IPS-18c (cell line): ENCODE results near the gene LOXL1.

ENCODE experiments used
- H3K4me3 ChIP-seq: 2 replicates; pipeline ENCODE4 v1.7.0; 2013; ENCODE audit warnings: low read depth, mild to moderate bottlenecking, low read length, moderate library complexity; ENCODE audit not compliant: insufficient read depth
- H3K9me3 ChIP-seq: one replicate; pipeline ENCODE4 v1.6.1; 2013; ENCODE audit warnings: mild to moderate bottlenecking, low read length, moderate library complexity; ENCODE audit not compliant: control insufficient read depth, insufficient read depth

Gene LOXL1

DNA sequence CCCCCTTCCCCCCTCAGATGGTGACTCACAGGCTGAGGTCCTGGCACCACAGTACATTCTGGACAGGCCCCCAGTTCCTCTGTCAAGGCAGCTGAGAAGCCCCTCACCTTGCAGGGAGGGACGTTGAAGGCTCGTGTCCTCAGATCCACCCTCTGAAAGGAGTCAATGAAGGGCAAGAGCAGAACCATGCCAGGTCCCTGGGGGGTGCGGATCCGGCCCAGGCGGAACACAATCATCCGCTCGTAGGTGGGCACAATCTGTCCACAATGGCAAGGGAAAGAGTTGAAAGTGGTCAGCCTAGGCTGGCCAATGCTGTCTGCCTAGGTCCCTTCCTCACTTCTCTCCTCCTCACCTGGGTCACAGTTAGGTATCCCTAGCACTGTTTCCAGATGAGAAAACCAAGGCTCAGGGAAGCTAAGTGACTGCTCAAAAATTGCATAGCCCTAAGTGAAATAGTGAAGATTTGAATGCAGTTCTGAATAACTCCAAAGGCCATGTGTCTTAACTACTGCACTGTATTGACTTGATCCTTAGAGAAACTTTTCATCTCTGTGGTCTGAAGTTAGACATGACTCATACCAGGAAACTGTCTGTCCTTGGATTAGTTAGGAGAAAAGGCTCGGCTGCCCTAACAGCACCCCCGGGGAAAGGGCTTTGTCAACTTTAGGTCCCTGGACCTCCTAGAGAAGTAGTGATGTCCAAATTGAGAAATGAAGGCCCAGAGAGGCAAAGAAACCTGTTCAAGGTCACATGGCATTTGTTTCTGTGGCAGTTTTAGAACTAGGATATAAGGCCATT is 62.9 kb downstream of the LOXL1 start:
- Histone ChIP-seq H3K9me3 (no peaks in the 10 kb centered on the region), H3K4me3 (no peak overlapping the region)

- H3K4me3 ChIP-seq, result no peak overlapping the region
- no peaks in the 10 kb centered on the region for H3K9me3 ChIP-seq
Measured at GRCh38 chr15:73990250-73991005, 64.2 kb downstream of the LOXL1 start.

- H3K4me3 ChIP-seq, result peak overlapping the region; percentile 81
- H3K9me3 ChIP-seq, result no peaks in the 10 kb centered on the region
Measured at GRCh38 chr15:73991260-73991659, 65.0 kb downstream of the LOXL1 start.

DNA sequence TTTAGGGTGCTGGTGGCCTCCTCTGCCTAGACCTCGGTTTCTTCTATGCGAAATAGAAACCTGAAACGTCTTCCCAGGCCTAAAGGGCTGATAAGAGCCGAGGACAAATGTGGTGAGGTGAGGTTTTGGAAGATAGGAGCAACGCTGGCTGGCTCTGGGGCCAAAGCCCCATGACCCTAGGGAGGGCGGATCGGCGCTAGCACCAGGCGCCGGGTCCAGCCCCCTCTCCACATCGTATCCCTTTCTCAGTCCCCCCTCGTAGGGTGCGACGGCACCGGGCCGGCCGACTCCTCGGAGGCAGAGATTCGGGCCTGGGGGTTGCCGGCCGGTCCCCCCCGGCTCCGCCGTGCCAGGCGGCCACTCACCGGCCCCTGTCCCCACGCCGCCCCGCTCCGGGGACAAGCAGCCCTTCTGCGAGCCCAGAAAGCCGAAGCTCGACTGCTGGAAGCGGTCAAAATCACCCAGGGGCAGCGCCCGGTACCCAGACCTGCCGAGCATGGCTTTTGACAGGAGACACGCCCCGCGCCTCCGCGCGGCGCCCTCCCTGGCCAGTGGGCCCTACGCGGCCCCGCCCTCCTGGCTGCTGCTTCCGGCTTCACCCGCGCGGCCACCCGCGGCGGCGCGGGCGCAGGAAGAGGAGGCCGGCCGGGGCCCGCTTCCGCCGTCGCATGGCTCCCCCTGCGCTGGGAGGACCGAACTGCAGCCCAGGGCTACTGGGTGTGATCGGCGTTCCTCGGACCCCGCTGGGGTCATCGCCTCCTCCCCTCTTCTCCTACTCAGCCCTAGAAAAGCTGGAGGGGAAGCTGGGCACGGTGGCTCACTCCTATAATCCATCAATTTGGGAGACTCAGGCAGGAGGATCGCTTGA is 65.7 kb downstream of the LOXL1 start, which contains the start of gene STOML1:
TSS of gene STOML1 (minus strand) at position 570 of the 868 bp plus-strand sequence. CDS start at position 498, 72 bp downstream.
- H3K4me3 ChIP-seq, result peak within 1 kb of the TSS; percentile 81
- no peaks in the 10 kb centered on the region for H3K9me3 ChIP-seq

- no peaks in the 10 kb centered on the region for H3K9me3 ChIP-seq
- H3K4me3 ChIP-seq, result 0 out of 2 replicates have a peak overlapping the region, but pooled peaks have one; percentile 3
Measured at GRCh38 chr15:73992594-73992898, 66.3 kb downstream of the LOXL1 start.

DNA sequence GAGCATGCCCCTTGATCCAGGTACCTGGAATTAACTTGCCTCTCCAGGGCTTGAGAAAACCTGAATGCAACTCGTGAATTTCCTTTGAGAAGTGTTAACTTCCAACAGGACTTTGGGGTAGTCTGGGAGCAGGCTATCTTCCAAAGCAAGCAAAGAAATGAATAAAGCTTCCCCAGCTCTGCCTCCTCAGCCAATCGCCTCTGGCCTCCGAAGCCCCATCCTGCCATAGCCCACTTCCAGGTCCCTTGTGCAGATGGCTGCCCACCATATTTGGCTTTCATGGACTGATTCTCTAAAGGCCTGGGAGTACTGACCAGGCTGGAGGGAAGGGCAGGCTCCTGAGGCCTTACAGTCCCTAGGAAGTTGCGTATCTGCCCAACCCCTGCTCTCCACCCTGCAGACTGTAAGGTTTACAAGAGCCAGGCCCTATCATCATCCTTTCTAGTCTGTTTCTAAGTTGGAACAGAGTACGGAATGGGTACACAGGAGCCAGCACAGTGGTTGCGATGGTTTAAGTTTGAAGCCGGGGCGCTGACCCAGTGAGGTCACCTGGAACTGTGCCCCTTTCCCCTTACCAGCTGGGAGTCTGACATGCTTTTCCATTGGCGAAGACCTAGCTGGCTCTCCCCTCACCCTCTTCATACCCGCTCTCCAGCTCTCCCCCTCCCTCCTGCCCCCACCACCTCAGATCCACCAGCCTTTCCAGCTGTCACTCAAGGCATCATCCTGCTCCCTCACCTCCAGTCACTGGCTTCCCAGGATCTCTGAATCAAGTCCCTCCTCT is 67.1 kb downstream of the LOXL1 start:
- peak overlapping the region; percentile 84; the same call in 1 of the 2 replicates for H3K4me3 ChIP-seq
- no peaks in the 10 kb centered on the region for H3K9me3 ChIP-seq

- Histone ChIP-seq H3K9me3 (no peaks in the 10 kb centered on the region), H3K4me3 (peak within 1 kb of the TSS; percentile 84)
Measured at GRCh38 chr15:73994413-73994883, 68.2 kb downstream of the LOXL1 start, which contains the start of gene PML. Gene PML, plus strand, starts transcription at chr15:73994716. Its CDS starts 97 bp downstream, at chr15:73994813.

DNA sequence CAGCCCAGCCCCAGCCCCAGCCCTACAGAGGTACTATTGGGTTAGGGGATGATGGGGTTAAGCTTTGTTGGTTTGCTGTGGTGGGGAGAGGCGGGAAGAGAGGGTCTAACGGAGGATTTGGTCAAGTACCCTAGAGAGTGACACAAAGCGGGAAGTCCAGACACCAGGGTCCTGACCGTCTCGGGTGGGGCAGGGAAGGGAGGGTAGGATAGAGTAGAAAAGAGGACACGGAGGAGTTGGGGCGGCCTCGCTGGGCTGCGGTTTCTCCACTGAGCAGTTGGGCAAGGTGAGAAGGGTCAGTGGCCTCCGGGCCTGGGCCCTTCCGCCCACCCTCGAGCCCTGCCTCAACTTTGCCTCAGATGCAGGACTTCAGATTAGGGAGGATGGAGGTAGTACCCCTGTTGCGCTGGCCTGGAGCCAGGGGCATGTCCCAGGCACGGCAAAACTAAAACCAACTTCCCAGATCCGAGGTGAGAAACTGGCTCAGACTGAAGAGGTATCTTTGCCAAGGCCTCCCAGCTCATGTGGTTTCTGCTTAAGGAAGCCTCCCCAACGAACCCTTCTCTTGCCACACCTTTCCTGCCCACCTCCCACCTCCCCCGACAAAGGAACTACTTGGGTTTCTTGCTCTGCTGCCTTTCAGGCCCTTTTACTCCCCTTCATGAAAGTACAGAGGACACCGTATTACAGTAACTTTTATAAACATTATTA is 68.8 kb downstream of the LOXL1 start:
- Histone ChIP-seq H3K4me3 (peak overlapping the region; percentile 84), H3K9me3 (no peaks in the 10 kb centered on the region)

DNA sequence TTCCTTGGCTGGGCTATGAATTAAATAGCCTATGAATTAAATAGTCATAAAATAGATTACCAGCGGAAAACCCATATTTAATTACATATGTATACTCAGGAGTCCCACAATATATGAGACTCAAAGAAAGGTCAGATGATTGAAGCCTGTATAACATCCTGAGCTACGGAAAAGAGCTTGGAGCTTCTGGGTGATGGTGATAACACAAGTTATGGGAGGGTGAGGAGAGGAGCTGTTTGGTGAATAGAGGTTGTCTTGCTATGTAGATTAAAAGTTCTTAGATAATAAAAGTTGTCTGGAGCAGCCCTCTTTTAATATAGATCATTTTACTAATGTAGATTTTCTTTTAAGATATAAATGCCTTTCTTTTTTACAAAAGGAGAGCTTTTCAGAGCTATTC is 70.0 kb downstream of the LOXL1 start:
- H3K9me3 ChIP-seq, result no peaks in the 10 kb centered on the region
- no peak overlapping the region for H3K4me3 ChIP-seq

DNA sequence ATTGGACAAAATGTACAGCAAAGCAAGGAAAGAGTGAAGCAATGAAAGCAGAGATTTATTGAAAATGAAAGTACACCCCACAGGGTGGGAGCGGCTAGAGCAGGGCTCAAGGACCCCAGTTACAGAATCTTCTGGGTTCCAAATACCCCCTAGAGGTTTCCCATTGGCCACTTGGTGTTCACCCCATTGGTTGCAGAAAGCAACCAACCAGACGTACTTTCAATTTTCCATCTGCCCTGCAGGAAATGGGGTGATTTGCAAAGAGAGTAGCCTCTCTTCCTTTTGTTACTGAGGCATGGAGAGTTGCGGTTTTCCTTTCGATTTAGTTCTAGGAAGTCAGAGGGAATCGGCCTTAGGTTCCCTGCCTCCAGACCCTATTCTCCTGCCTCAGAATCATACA is 70.7 kb downstream of the LOXL1 start:
- no peaks in the 10 kb centered on the region for H3K9me3 ChIP-seq
- H3K4me3 ChIP-seq, result no peak overlapping the region

DNA sequence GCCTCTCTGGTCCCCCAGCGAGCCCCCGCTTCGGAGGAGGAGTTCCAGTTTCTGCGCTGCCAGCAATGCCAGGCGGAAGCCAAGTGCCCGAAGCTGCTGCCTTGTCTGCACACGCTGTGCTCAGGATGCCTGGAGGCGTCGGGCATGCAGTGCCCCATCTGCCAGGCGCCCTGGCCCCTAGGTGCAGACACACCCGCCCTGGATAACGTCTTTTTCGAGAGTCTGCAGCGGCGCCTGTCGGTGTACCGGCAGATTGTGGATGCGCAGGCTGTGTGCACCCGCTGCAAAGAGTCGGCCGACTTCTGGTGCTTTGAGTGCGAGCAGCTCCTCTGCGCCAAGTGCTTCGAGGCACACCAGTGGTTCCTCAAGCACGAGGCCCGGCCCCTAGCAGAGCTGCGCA is 71.7 kb downstream of the LOXL1 start:
- H3K9me3 ChIP-seq, result no peaks in the 10 kb centered on the region
- H3K4me3 ChIP-seq, result no peak overlapping the region
